SK-N-MC (cell line): ENCODE measurements around the gene FBXO24.

Experiments used
- EZH2 ChIP-seq: fragments of 200-600 bp; sonication (generic); IDR thresholded peaks from one replicate; pipeline ENCODE4 v1.6.1; 2017; ENCODE audit warnings: antibody characterized with exemption
- POLR2AphosphoS5 ChIP-seq: IDR thresholded peaks from 2 replicates; pipeline ENCODE4 v1.6.1; 2012; ENCODE audit warnings: mild to moderate bottlenecking, low read depth, low read length, borderline replicate concordance

GRCh38 chr7:100595188-100595587, 9.1 kb downstream of the FBXO24 start:
- TF ChIP-seq EZH2, result no peak
- TF ChIP-seq POLR2AphosphoS5, result no peak
